GM19397 (cell line): ENCODE measurements around the gene SLC25A53.

Source experiments
- ATAC-seq: cut with Tn5 transposase; IDR thresholded peaks from one replicate; pipeline ENCODE4 v1.9.1; 2021; ENCODE audit warnings: mild to moderate bottlenecking, moderate library complexity; ENCODE audit not compliant: unreplicated experiment

SLC25A53 gene, protein sequence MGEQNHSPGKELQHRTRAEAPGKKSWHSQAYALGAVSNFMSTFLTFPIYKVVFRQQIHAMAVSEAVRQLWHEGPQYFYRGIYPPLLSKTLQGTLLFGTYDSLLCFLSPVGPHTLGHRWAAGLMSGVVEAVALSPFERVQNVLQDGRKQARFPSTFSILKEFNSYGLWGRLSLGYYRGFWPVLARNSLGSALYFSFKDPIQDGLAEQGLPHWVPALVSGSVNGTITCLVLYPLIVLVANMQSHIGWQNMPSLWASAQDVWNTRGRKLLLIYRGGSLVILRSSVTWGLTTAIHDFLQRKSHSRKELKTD

DNA sequence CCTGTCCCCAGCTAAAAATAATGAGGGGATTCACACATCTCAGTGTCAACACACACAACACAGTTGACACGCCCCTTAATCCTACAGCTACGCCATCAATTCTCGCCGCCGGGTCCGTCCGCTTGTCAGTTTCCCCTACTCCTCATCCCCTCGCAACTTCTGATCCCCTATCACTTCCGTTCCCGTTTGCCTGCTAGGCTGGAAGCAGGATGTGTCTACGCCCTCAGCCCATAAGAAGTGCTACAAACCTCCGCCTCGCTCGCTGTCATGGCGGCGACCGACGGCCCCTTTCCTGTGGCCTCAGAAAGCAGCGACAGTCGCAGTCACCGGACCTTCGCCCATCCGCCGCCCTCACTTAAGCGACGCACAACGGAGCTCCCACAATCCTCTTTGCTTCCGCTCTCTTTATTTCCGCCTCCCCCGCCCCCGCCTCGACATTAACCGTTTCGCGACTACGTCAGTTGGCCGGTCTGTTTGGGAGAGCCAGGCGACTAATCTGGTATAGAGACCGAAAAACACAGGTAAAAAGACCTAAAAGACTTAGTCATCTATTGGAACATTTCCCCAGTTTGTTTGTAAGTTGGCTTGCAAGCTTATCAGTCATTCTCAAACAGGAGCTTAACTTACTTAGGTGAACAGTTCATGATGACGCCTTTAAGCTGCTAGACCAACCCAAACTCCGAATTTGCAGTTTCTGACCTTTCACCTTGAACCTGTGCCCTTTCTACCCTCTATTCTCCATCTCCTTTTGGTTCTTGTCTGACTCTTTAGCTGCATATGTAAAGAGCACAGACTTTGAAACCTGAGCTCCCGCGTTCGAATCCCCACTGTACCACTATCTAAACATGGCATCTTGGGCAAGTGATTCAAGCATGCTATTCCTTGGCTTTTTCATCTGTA, at the start of gene SLC25A53:
SLC25A53 (minus strand) TSS at position 380 of the 900 bp plus-strand sequence. CDS start 51,752 bp downstream, outside the sequence.
- peak; percentile 92 for ATAC-seq

DNA sequence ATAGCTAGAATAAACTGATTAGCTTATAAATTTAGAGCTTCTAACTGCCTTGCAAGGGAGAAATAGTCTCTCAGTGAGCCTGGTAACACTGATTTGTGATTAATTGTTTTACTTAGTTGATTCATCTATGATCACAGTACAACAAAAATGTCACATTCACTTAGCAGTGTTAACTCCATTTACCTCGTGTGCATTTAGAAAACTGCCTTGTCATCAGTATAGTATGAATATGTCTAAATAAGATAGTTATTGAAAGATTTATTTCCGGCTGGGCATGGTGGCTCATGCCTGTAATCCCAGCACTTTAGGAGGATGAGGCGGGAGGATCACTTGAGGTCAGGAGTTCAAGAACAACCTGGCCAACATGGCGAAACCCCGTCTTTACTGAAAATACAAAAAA, 48.7 kb upstream of the SLC25A53 start:
- no peak for ATAC-seq

DNA sequence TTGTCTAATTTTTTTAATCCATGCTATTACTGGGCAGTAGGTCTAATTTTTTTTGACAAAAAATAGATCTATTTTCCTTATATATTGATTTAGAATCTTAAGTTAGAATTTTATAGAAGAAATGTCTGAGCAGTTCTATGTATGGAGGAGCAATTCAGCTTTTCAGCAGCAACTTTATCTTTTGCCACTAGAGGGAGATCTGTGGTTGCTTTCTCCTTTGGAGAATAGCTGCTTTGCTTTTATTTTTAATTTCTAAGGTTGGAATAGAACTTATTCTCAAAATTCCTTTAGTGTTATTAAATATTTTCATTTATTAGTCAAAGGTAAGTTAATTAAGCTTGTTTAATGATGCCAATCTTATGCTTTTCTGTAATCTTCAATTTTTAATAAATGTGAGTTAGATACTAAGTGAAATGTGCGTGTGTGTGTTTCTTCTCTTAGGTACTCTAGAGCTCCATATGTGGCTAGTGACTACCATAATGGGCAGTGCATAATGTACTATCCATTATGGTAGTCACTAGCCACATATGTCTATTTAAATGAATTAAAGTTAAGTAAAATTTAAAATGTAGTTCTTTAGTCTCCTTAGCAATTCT, 38.8 kb upstream of the SLC25A53 start:
- no peak for ATAC-seq

DNA sequence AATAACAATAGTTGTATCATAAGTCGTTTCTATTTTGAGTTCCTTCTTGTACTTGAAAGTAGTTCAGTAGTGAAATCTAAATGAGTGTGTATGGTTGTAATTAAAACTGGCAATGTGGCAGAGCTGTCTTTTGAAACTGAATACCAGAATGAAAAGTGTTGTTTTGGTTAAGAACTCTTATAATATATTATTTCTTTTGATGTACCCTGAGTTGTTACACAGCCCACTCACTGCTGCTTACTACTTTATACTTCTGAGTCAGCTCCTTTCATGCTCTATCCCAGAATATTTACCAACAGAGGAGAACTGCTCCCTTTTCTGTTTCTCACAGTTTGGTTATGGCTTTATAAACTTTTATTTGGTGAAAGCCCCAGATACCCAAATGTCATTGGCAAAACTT, 38.2 kb upstream of the SLC25A53 start:
- no peak for ATAC-seq

DNA sequence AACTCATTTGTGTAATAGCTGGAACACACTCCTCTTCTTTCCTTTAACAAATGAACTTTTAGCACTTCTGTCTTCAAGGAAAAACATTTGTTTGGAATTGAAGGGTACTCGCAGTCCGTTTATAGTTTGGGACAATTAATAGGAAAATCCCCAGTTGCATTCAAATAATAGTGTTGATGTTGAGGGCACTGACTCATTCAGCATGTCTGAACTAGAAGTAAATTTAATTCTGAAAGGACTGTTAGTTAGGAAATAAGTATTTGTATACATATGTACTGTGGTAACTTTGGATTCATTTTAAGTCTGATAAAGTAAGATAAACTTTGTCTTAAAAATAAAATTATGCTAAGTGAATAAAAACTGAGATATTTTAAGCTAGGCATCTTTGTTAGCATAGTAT, 36.7 kb upstream of the SLC25A53 start:
- ATAC-seq, result no peak

DNA sequence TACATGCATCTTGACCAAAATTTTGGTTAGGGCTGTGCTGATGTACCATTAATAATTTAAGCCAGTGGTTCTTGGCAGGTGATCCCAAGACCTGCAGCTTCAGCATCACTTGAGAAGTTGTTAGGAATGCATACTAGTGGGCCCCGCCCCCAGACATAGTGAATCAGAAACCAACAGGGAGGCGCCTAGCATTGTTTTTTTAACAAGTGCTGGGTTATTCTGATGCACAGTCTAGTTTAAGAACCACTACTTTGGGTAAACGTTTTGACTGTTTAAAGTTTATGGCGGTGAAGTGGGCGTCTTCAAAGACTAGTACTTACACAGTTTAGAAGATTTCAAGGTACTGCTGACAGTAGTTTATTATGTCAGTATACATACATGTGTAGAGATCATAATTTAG, 33.0 kb upstream of the SLC25A53 start:
- ATAC-seq, result no peak

DNA sequence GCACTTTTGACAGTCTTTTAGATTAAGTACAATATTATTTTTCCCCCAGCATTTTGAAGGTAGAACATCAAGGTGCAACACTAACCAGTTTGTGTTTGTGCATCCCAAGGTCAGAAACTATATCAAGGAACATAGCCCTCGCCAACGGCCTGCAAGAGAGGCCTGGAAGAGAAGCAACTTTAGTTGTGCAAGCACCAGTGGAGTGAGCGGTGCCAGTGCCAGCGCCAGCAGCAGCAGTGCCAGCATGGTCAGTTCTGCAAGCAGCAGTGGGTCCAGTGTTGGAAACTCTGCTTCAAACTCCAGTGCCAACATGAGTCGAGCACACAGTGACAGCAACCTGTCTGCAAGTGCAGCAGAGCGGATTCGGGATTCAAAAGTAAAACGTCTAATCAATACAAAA, 31.1 kb upstream of the SLC25A53 start:
- no peak for ATAC-seq

DNA sequence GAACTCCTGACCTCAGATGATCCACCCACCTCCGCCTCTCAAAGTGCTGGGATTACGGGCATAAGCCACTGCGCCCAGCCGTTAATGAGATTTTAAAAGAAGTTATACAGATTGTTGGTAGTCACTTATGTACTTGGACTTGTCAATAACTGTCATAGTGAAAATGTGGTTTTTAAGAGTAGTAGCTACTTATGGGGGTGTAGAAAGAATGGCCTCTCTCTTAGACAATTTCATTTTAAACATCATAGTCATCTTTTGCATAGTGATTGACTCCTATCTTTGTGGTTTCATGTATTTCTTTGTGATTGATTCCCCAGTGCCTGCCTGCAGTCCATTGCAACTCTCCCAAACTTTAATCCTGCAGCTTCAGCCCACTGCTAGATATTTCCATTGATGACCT, 26.9 kb upstream of the SLC25A53 start:
- no peak for ATAC-seq

DNA sequence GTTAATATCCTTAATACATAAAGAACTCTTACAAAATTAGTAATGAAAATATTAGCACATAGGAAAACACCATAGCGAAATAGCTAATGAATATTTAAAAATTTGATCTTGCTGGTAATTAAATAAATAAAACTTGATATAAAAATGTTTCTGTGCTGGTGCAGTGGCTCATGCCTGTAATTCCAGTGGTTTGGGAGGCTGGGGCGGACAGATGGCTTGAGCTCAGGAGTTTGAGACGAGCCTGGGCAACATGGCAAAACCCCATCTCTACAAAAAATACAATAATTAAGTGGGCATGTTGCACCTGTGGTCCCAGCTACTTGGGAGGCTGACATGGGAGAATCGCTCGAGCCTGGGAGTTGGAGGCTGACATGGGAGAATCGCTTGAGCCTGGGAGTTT, 17.0 kb upstream of the SLC25A53 start:
- no peak for ATAC-seq

DNA sequence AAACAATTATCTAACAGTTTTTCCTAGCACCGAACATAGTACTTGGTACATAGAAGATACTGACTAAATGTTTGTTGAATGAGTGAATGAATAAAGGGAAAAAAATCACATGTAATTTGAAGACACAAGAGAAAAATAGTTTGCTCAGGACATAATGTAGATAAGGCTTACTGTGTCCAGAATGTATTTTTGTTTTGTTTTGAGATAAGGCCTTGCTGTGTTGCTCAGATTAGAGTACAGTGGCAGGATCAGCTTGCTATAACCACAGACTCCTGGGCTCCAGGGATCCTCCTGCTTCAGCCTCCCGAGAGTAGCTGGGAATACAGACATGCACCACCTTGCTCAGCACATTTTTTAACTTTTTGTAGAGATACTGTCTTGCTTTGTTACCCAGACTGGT, 16.0 kb upstream of the SLC25A53 start:
- ATAC-seq, result no peak

DNA sequence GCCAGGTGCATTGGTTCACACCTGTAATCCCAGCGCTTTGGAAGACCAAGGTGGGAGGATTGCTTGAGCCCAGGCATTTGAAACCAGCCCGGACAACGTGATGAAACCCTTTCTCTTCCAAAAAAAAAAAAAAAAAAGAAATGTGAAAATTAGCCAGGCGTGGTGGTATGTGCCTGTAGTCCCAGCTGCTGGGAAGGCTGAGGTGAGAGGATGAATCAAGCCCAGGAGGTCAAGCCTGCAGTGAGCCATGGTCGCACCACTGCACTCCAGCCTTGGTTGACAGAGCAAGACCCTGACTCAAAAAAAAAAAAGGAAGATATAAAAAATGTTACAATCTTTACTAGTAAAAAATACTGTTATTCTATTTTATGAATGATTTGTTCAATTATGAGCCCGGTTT, 15.3 kb upstream of the SLC25A53 start:
- ATAC-seq, result no peak

DNA sequence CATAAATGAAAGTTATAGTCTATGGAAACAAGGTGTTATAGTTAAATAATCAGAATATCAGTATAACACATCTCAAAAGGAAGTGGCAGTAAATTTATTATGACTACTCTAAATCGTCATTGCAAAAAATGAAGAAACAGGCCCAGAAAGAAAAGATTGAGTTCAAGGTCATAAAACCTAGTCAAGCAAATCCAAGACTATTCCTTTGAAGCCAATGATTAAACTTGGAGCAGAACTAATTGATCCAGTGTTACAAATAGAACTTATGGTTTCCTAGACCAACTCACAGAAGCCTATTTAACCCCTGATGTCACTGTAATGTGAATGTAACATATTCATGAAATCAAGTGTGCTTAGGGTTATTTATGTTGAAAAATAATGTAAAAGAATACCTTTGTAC, 11.3 kb upstream of the SLC25A53 start:
- ATAC-seq, result no peak

DNA sequence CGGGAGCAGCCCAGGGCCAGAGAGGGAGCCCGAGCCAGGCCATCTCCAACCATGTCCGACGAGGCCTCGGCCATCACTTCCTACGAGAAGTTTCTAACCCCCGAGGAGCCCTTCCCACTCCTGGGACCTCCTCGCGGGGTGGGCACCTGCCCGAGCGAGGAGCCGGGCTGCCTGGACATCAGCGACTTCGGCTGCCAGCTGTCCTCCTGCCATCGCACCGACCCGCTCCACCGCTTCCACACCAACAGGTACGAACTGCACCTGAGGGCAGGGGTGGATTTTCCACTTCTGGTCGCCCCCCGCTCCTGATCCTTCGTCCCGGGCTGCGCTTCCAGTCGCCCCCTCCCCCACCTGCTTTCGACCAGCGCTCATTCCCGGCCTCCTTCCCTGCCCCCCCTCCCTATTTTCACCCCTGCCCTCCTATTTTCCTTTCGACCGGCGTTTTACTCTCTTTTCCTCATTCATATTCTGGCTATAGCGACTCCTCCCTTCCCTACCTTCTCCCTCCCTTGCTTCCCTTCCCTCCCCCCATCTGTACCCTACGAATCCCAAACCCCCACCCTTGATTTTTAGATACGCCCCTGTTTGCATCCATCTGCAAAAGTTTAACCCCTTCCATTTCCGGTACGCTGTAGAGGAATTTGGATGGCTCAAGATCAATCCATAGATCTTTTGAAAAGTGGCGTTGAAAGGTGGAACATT, 10.1 kb upstream of the SLC25A53 start:
- ATAC-seq, result no peak

DNA sequence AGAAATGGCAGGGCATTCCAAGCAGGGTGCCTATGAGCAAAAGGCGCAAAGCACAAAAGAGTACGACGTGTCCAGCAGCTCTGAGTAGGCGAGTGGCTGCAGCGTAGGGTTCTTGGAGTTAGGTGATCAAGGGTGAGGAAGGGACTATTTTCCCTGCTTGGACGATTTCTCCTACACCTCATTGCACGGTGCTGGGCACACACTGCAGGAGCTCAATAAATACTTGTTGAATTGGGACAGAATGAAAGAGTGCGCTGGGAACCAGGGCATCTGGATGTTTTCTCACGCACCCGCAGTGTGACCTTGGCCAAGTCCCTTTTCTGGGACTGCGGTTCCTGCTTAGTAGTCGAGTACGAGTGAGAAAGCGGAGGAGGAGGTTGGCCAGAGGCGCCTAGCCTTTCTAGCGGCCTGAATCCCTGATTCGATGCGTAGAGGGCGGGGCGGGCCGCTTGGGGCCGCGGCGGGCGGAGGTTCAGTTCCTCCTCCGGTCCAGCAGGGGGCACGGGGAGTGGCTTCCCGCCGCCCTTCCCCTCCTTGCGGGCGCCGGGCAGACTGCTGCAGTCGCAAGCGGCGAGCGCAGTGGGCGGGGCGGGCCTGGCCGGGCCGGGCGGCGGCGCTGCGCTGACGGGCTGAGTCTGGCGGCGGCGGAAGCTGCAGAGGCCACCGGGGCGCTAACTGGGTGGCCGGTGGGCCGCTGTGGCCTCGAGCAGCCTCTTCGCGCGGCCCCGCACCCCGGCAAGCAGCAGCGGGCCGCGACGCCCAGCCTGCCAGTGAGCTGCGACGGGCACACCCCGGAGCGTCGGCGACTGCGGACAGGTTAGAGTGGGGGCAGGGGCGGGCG, 9.3 kb upstream of the SLC25A53 start, which contains the start of gene FAM199X:
FAM199X (plus strand) TSS at position 560 of the 841 bp plus-strand sequence. CDS start 333 bp downstream, outside the sequence.
- ATAC-seq, result peak; percentile 97

DNA sequence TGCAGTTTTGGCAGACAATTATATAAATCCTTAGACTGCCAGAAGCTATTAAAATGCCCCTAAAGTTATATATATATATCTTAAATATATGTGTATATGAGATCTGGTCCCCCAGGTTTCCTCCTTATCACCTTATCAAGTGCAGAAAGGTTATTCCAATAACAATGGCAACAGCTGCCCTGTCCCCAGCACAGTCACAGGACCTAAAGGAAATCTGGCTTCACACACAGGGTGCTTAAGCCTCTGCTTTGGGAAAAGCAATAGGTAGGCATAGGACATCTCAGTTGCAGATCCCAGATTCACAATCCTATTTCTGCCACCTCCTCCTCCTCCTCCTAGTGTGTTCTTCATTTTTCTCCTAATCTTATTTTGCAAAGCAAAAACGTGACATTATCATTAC, 5.8 kb downstream of the SLC25A53 start:
- no peak for ATAC-seq

DNA sequence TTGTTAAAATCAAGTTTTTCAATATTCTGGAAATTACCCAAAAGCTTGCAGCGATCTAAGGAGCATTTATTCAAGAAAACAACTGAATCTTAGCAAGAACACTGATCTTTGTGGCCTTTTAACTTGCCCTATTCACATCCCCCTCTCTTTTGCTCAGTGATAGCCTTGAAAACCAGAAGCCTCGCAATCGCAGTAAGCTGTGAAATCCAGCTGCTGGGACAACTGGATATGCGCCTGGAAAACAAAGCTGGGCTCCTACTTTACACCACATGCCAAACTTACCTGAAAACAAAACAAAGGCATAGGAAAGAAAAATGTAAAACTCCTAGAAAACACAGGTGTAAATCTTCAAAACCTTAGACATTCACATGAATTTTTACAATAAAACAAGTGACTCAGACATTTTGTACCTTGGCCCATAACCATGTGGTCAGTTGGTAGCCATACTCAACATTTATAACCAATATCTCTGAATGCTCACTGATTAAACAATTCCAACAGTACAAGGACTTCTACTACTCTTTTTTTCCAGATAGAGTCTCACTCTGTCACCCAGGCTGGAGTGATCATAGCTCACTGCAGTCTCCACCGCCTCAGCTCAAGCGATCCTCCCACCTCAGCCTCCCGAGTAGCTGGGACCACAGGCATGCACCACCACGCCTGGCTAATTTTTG, 15.6 kb downstream of the SLC25A53 start:
- no peak for ATAC-seq

DNA sequence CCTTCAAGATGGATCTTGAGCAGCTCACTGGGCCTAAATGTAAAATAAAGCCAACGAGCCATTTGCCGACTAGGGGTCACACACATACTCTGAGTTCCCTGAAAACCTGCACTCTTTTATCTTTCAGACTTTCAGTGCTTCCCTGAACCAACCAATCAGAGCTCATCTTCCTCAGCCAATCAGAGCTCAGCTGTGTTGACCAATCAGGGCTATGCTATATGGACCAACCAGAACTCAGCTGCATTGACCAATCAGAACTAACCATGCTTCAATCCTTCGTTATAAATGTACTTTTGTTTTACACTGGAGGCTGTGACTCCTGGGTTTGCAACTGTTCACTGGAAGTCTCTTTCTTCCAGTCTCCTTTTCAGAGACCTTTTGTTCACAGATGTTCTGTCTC, 19.3 kb downstream of the SLC25A53 start:
- ATAC-seq, result no peak

DNA sequence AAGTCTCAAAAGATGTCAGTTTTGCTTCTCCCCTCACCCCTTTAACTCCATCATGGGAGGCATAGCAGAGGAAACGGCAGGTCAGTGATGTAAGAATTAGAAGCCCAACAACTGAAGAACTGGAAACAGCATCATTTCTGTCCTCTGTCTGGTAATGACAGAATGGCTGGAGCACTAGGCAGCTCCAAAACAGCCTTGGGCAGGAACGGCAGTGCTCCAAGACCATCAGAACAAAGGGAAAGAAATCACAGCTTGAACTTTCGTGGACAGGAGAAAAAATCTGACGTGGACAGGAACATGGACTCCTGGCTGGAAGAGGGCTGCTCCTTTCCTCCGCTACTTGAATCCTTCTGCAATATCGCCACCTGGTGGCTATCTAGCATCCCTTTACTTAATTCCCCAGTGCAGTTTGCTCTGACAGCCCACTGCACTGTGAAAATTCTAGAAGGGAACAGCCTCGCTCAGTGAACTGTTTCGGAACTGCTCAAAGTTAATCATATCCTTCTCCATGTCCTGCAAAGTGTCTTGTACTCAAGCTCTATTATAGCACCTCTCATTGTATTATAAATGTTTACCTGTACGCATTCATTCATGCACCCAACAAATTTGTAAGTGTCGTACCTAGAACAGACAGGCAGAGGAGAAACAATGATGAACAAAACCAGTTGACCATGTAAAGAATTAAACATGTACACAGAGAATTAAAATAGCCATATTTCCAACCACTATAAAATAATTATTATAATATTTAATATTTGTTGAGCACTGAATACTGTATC, 20.4 kb downstream of the SLC25A53 start:
- ATAC-seq, result peak; percentile 71

DNA sequence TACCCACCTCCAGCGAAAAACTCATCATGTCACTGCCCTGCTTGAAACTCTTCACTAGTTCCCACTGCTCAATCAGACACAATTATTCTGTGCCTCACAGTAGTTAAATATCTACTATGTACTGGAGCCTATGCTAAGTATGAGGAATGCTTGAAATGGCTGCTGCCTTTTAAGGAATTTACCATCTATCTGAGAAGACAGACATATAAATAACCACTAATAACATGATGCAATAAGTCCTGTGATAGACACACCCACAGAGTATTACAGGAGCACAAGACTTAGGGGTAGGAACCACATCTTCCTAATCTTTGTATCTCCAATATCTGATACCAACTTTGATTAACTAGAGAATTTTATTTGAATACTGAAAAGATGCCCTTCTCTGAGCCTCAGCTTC, 21.1 kb downstream of the SLC25A53 start:
- ATAC-seq, result no peak
